Tibial artery (tissue), 4 donors: Measurements from ENCODE around the gene COMMD1.
"Not testable (repeated sequence)": the region's sequence is repeated elsewhere in the genome, so short reads cannot be mapped to it uniquely, and the experiment has no call there.

Experiments
- DNase-seq, 2 donors: peaks; one replicate each; pipeline ENCODE4 v3.0.0-alpha.2; 2019
- H3K27ac ChIP-seq, 2 donors: fragments of 200-600 bp; sonication (generic) in 1 of 2; 1 replicate in 1 of 2; 2 replicates in 1 of 2; pipeline ENCODE4 v1.5.1; 2018 to 2019; ENCODE audit warnings: mild to moderate bottlenecking in 1 of 2
- H3K27me3 ChIP-seq, 2 donors: fragments of 200-600 bp; sonication (generic) in 1 of 2; one replicate each; pipeline versions ENCODE4 v1.5.1 to v1.6.0; 2016 to 2019
- H3K36me3 ChIP-seq, 3 donors: fragments of 200-600 bp; sonication (generic) in 2 of 3; one replicate each; pipeline ENCODE4 v1.5.1; 2016 to 2019; ENCODE audit warnings: mild to moderate bottlenecking in 2 of 3
- H3K4me1 ChIP-seq, 4 donors: fragments of 200-600 bp; sonication (generic) in 2 of 4; 1 replicate in 3 of 4; 2 replicates in 1 of 4; pipeline ENCODE4 v1.5.1; 2016 to 2019
- H3K4me3 ChIP-seq, 2 donors: fragments of 200-600 bp; sonication (generic) in 1 of 2; 1 replicate in 1 of 2; 2 replicates in 1 of 2; pipeline ENCODE4 v1.5.1; 2018 to 2019; ENCODE audit warnings: mild to moderate bottlenecking in 2 of 2
- H3K9me3 ChIP-seq, 3 donors: fragments of 200-600 bp; sonication (generic) in 1 of 3; one replicate each; pipeline ENCODE4 v1.5.1; 2016 to 2019
- intact Hi-C: fragments of 100-400 bp; cut with DNase I; formaldehyde crosslinking; loops from one replicate; pipeline ENCODE4 v1.15.0; 2023; ENCODE audit warnings: low total_unique reads
- TF ChIP-seq, protein P1 (sequence below), 2 experiments: fragments of 200-600 bp in 1 of 2; fragments of 450-650 bp in 1 of 2; IDR thresholded peaks; one replicate each; pipeline ENCODE4 v1.5.1; 2017 to 2019; ENCODE audit warnings: antibody characterized with exemption in 2 of 2, mild to moderate bottlenecking in 1 of 2, moderate library complexity in 1 of 2

Gene COMMD1

GRCh38 chr2:61905372-61906185, at the start of gene COMMD1:
Gene COMMD1 (plus strand): TSS chr2:61905674. CDS start chr2:61905679, 5 bp downstream.
- Histone ChIP-seq H3K9me3 (no peaks in the 10 kb centered on the region), H3K27ac (peak within 1 kb of the TSS; percentile 71 to 89), H3K4me3 (peak within 1 kb of the TSS; percentile 63 to 88), H3K36me3 (no peaks in the 10 kb centered on the region), H3K4me1 (peaks cover 0 to 25% (median 8%) of the 10 kb centered on the region in 4 donors), H3K27me3 (no peaks in the 10 kb centered on the region)
- intact Hi-C loops = no loop called here
- TF ChIP-seq, protein P1, sequence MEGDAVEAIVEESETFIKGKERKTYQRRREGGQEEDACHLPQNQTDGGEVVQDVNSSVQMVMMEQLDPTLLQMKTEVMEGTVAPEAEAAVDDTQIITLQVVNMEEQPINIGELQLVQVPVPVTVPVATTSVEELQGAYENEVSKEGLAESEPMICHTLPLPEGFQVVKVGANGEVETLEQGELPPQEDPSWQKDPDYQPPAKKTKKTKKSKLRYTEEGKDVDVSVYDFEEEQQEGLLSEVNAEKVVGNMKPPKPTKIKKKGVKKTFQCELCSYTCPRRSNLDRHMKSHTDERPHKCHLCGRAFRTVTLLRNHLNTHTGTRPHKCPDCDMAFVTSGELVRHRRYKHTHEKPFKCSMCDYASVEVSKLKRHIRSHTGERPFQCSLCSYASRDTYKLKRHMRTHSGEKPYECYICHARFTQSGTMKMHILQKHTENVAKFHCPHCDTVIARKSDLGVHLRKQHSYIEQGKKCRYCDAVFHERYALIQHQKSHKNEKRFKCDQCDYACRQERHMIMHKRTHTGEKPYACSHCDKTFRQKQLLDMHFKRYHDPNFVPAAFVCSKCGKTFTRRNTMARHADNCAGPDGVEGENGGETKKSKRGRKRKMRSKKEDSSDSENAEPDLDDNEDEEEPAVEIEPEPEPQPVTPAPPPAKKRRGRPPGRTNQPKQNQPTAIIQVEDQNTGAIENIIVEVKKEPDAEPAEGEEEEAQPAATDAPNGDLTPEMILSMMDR (IDR thresholded peaks at IDR 0.05) = no peak
- peak; percentile 80 to 87 for DNase-seq

- no peak for DNase-seq
- TF ChIP-seq, protein P1 (IDR thresholded peaks at IDR 0.05) = no peak
- Histone ChIP-seq H3K27me3 (no peaks in the 10 kb centered on the region), H3K27ac (no peak overlapping the region), H3K9me3 (no peaks in the 10 kb centered on the region), H3K4me1 (peaks cover 0 to 15% (median 10%) of the 10 kb centered on the region in 4 donors), H3K36me3 (no peaks in the 10 kb centered on the region), H3K4me3 (no peak overlapping the region)
- intact Hi-C loops = loop anchor here (10.0 kb wide), 1 partner anchor 92 kb away; no protein-coding TSS in a partner anchor
These were observed 48.2 kb upstream of the COMMD1 start for GRCh38 chr2:61857224-61857623.

GRCh38 chr2:61862085-61862484, 43.4 kb upstream of the COMMD1 start:
- no peak overlapping the region for H3K4me3 ChIP-seq
- TF ChIP-seq, protein P1 (IDR thresholded peaks at IDR 0.05) = no peak
- no peak overlapping the region for H3K27ac ChIP-seq
- no peaks in the 10 kb centered on the region for H3K9me3 ChIP-seq
- H3K4me1 ChIP-seq = no peaks in the 10 kb centered on the region
- H3K27me3 ChIP-seq = no peaks in the 10 kb centered on the region
- intact Hi-C loops = no loop called here
- DNase-seq = no peak
- peaks cover 16 to 30% (median 20%) of the 10 kb centered on the region in 3 donors for H3K36me3 ChIP-seq

DNA sequence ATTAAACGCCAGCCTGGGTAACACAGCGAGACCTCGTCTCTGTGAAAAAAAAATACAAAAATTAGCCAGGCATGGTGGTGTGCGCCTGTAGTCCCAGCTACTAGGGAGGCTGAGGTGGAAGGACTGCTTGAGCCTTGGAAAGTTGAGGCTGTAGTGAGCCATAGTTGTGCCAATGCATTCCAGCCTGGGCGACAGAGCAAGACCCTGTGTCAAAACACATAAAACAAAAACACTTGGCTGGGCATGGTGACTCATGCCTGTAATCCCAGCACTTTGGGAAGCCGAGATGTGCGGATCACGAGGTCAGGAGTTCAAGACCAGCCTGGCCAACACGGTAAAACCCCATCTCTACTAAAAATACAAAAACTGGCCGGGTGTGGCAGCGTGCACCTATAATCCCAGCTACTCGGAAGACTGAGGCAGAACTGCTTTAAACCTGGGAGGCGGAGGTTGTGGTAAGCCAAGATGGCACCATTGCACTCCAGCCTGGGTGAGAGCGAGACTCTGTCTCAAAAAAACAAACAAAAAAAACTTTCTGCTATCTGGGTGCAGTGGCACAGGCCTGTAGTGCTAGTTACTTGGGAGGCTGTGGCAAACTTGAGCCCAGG, 38.9 kb upstream of the COMMD1 start:
- DNase-seq, H3K27me3 ChIP-seq, H3K4me3 ChIP-seq, H3K4me1 ChIP-seq, H3K9me3 ChIP-seq, intact Hi-C loops, H3K27ac ChIP-seq: not testable (repeated sequence)
- peaks cover 54 to 75% (median 62%) of the 10 kb centered on the region in 3 donors for H3K36me3 ChIP-seq

DNA sequence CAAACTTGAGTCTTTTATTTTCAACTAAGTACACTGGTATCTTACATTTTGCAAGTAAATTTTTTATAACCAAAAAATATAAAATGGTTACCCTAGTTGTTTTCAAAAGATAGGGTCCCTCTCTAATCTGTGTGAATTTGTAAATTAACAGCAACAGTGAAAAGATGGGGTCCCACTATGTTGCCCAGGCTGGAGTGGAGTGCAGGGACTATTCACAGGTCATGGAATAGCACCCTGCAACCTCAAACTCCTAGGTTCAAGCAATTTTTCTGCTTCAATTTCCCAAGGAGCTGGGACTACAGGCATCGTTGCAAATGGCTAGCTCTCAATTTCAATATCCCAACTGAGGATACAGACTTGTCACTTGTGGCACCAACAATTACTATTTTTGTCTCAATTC, 29.1 kb upstream of the COMMD1 start:
- H3K4me3 ChIP-seq = no peak overlapping the region
- H3K27ac ChIP-seq = no peak overlapping the region
- no peaks in the 10 kb centered on the region for H3K4me1 ChIP-seq
- peaks cover 96 to 97% (median 97%) of the 10 kb centered on the region in 3 donors for H3K36me3 ChIP-seq
- DNase-seq = no peak
- intact Hi-C loops = no loop called here
- H3K9me3 ChIP-seq = no peaks in the 10 kb centered on the region
- TF ChIP-seq, protein P1 (IDR thresholded peaks at IDR 0.05) = no peak
- no peaks in the 10 kb centered on the region for H3K27me3 ChIP-seq
